K562 (cell line): Measurements from ENCODE around the gene EEPD1. TPM values are rescaled to one million over a fixed set of nuclear protein-coding genes. Genes with fewer than 3 reads are reported as not detected.

Experiments
- BHLHE40 ChIP-seq: IDR thresholded peaks from 2 replicates; pipeline ENCODE4 v1.6.1; 2011; ENCODE audit warnings: low read length, improper control_type of control experiment
- CBFB ChIP-seq: sonication (generic); formaldehyde crosslinking; IDR thresholded peaks from 2 replicates; pipeline ENCODE4 v1.4.0; 2020; ENCODE audit warnings: mild to moderate bottlenecking, missing genetic modification reagents
- CHD2 ChIP-seq: IDR thresholded peaks from 2 replicates; pipeline ENCODE4 v1.6.1; 2011; ENCODE audit warnings: low read depth, low read length
- CREB1 ChIP-seq, 2 experiments: sonication (generic) in 1 of 2; formaldehyde crosslinking in 1 of 2; IDR thresholded peaks; 2 replicates each; pipeline versions ENCODE4 v1.6.1 to v1.8.0; 2012 to 2022; ENCODE audit warnings: inconsistent platforms in 1 of 2, mild to moderate bottlenecking in 1 of 2, missing genetic modification reagents in 1 of 2, moderate library complexity in 1 of 2
- CREB3L1 ChIP-seq: fragments of 450-650 bp; IDR thresholded peaks from 2 replicates; pipeline ENCODE4 v1.6.1; 2014; ENCODE audit warnings: low read depth, mild to moderate bottlenecking, moderate library complexity, borderline replicate concordance
- ELF2 ChIP-seq: fragments of 250-450 bp; sonication (Bioruptor Pico); IDR thresholded peaks from 2 replicates; pipeline ENCODE4 v1.5.0; 2021; ENCODE audit warnings: mild to moderate bottlenecking
- FOXM1 ChIP-seq, 2 experiments: fragments of 450-650 bp in 1 of 2; sonication (generic) in 1 of 2; formaldehyde crosslinking in 1 of 2; IDR thresholded peaks; 2 replicates each; pipeline versions ENCODE4 v1.6.1 to v1.9.0; 2017 to 2022; ENCODE audit warnings: low read depth in 2 of 2, mild to moderate bottlenecking in 2 of 2, missing genetic modification reagents in 1 of 2, moderate library complexity in 1 of 2
- GTF2B ChIP-seq: IDR thresholded peaks from 2 replicates; pipeline ENCODE4 v1.6.1; 2011; ENCODE audit not compliant: insufficient read length; ENCODE audit errors: extremely low read depth
- HDAC3 ChIP-seq: fragments of 450-650 bp; IDR thresholded peaks from 2 replicates; pipeline ENCODE4 v1.6.1; 2018; ENCODE audit warnings: borderline replicate concordance, mild to moderate bottlenecking, moderate library complexity; ENCODE audit not compliant: partially characterized antibody
- MAFF ChIP-seq: IDR thresholded peaks from 2 replicates; pipeline ENCODE4 v1.6.1; 2012; ENCODE audit warnings: low read length, improper control_type of control experiment
- MITF ChIP-seq: IDR thresholded peaks from 2 replicates; pipeline ENCODE4 v1.6.1; 2014; ENCODE audit warnings: antibody characterized with exemption
- NR0B1 ChIP-seq: fragments of 450-650 bp; IDR thresholded peaks from one replicate; pipeline ENCODE4 v1.6.1; 2018; ENCODE audit warnings: mild to moderate bottlenecking, moderate library complexity; ENCODE audit not compliant: partially characterized antibody
- NR2C1 ChIP-seq, 2 experiments: fragments of 450-650 bp; IDR thresholded peaks; 2 replicates each; pipeline ENCODE4 v1.6.1; 2017; ENCODE audit warnings: mild to moderate bottlenecking in 2 of 2, antibody characterized with exemption in 1 of 2, inconsistent platforms in 1 of 2, missing compliant biosample characterization in 1 of 2, missing genetic modification characterization in 1 of 2
- NR4A1 ChIP-seq, 2 experiments: fragments of 250-450 bp in 1 of 2; fragments of 450-650 bp in 1 of 2; sonication (Bioruptor Pico) in 1 of 2; IDR thresholded peaks; 2 replicates each; pipeline versions ENCODE4 v1.4.0 to v1.6.1; 2016 to 2020; ENCODE audit warnings: mild to moderate bottlenecking in 2 of 2, missing compliant biosample characterization in 1 of 2, missing genetic modification characterization in 1 of 2, moderate library complexity in 1 of 2
- RUNX1 ChIP-seq: sonication (generic); IDR thresholded peaks from 2 replicates; pipeline ENCODE4 v1.6.1; 2016; ENCODE audit warnings: antibody characterized with exemption, low read depth
- SMAD4 ChIP-seq: fragments of 250-450 bp; sonication (Bioruptor Pico); conservative IDR thresholded peaks from 2 replicates; pipeline ENCODE4 v1.8.0; 2021; ENCODE audit warnings: inconsistent platforms, mild to moderate bottlenecking, moderate library complexity
- TRIM24 ChIP-seq, 2 experiments: fragments of 450-650 bp; IDR thresholded peaks; 2 replicates each; pipeline ENCODE4 v1.6.1; 2016
- ZBTB2 ChIP-seq: fragments of 450-650 bp; IDR thresholded peaks from 2 replicates; pipeline ENCODE4 v1.6.1; 2016; ENCODE audit warnings: antibody characterized with exemption
- ZNF3 ChIP-seq: fragments of 250-450 bp; sonication (Bioruptor Pico); IDR thresholded peaks from 2 replicates; pipeline ENCODE4 v1.5.0; 2021; ENCODE audit warnings: mild to moderate bottlenecking, moderate library complexity
- ZNF431 ChIP-seq: sonication (generic); formaldehyde crosslinking; IDR thresholded peaks from 2 replicates; pipeline ENCODE4 v1.8.0; 2022; ENCODE audit warnings: mild to moderate bottlenecking, missing genetic modification reagents
- ZNF584 ChIP-seq: fragments of 200-800 bp; sonication (Bioruptor generic); IDR thresholded peaks from 2 replicates; pipeline ENCODE4 v1.6.1; 2016; ENCODE audit warnings: low read depth, mild to moderate bottlenecking, missing genetic modification characterization, missing compliant biosample characterization
- polyA plus RNA-seq, 8 experiments: library from polyadenylated mRNA; depleted of rRNA in 4 of 8; stranded (reverse) in 5 of 8; unstranded in 3 of 8; fragments of >200 nt; fragmentation: Nextera tagmentation in 2 of 8; fragmentation: Illumina TruSeq in 1 of 8; extraction: Ambion mirVana in 2 of 8; extraction: Trizol in 1 of 8; gene quantifications; 2 replicates each; pipeline versions ENCODE4 v1.2.1 to v1.2.3, GENCODE V29; 2011 to 2014; ENCODE audit warnings: inconsistent platforms in 1 of 8, missing spikeins in 1 of 8
- total RNA-seq, 7 experiments: library from RNA; depleted of rRNA in 6 of 7; stranded (reverse); fragments of >200 nt in 6 of 7; fragmentation: Illumina TruSeq in 2 of 7; extraction: Trizol in 2 of 7; gene quantifications; 2 replicates each; pipeline versions ENCODE4 v1.2.1 to v1.2.3, GENCODE V29; 2011 to 2021; ENCODE audit warnings: low replicate concordance in 1 of 7

Gene EEPD1
- total and polyA plus RNA-seq, 9 of the 15 experiments (the other 6 are each of a cell fraction or from before 2014, with no cell fraction given), result 0.01 to 1.5 (median 0.74) TPM; not detected in 1

- TF ChIP-seq GTF2B, result no peak
- no peak for TF ChIP-seq SMAD4 (CRISPR knock-in tag)
- TF ChIP-seq ZBTB2, result no peak
- no peak for TF ChIP-seq FOXM1 (IDR thresholded peaks at IDR 0.05; ENCODE audit: low read depth)
- TF ChIP-seq FOXM1 (CRISPR knock-in tag; IDR thresholded peaks at IDR 0.05; ENCODE audit: low read depth), result no peak
- no peak for TF ChIP-seq RUNX1
- TF ChIP-seq TRIM24 (IDR thresholded peaks at IDR 0.05), result no peak
- TF ChIP-seq NR4A1 (CRISPR knock-in tag; IDR thresholded peaks at IDR 0.05), result no peak
- no peak for TF ChIP-seq NR4A1 (tag; IDR thresholded peaks at IDR 0.05)
- no peak for TF ChIP-seq NR0B1
- TF ChIP-seq ELF2 (CRISPR knock-in tag), result no peak
- TF ChIP-seq ZNF584 (CRISPR knock-in tag), result no peak
- TF ChIP-seq BHLHE40, result 0 out of 2 replicates have a peak, but pooled peaks have one; percentile 40
- TF ChIP-seq NR2C1 (IDR thresholded peaks at IDR 0.05), result no peak
- no peak for TF ChIP-seq NR2C1 (tag; IDR thresholded peaks at IDR 0.05)
- no peak for TF ChIP-seq CREB3L1
- peak; percentile 67; the same call in 1 of the 2 replicates for TF ChIP-seq CHD2
- no peak for TF ChIP-seq HDAC3
- TF ChIP-seq CBFB (CRISPR knock-in tag), result no peak
- TF ChIP-seq ZNF431 (CRISPR knock-in tag), result no peak
- no peak for TF ChIP-seq MITF
- no peak for TF ChIP-seq MAFF
- no peak for TF ChIP-seq ZNF3 (CRISPR knock-in tag)
- TF ChIP-seq CREB1 (IDR thresholded peaks at IDR 0.05), result no peak
- no peak for TF ChIP-seq CREB1 (CRISPR knock-in tag; IDR thresholded peaks at IDR 0.05)
Observed at GRCh38 chr7:36208997-36209813, 56.2 kb downstream of the EEPD1 start (continued).
